GM21447 (cell line): ENCODE measurements around the gene TTC28.
"Not testable (repeated sequence)": the region's sequence is repeated elsewhere in the genome, so short reads cannot be mapped to it uniquely, and the experiment has no call there.

Experiments used
- ATAC-seq: cut with Tn5 transposase; IDR thresholded peaks from one replicate; pipeline ENCODE4 v1.9.1; 2021; ENCODE audit not compliant: unreplicated experiment

Gene TTC28

GRCh38 chr22:28366856-28367255, 312.8 kb downstream of the TTC28 start:
- no peak for ATAC-seq

DNA sequence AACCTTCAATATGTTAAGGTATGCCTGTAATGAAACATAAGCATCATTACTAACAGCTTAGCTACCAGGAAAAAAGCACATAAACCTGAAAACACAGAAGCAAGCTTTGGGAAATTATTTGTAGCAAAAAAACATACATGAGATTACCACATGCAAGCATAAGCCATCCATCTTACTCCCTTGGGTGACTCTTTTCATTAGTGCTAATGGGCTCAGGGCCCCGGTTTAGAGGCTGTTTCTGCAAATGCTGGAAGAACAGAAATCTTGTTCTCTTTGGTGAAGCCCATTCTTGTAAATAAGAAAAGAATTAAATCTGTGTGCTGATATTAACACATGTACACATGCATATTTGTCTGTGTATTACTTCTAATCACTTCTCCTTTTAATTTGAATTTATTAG, 314.3 kb downstream of the TTC28 start:
- no peak for ATAC-seq

GRCh38 chr22:28364105-28364504, 315.5 kb downstream of the TTC28 start:
- ATAC-seq: not testable (repeated sequence)

- no peak for ATAC-seq
These were observed 318.7 kb downstream of the TTC28 start for GRCh38 chr22:28360939-28361338.

DNA sequence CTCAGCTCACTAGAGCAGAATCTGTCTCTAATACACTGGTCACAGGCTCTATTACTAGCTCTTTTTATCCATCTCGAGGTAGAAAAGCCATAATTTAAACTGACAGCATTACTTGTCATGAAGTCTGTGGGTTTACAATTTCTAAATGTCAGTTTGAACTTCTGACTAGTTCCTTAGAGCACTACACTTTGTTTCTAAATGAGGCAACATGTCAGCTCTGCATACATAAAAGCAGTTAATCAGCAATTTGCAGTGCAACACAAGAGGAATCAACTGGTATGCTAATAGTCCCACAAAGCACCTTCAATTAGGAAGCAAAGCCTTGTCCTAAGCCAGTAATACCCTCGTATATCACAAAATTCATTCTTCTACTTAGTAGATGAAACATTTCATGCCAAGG, 321.3 kb downstream of the TTC28 start:
- ATAC-seq: no peak

DNA sequence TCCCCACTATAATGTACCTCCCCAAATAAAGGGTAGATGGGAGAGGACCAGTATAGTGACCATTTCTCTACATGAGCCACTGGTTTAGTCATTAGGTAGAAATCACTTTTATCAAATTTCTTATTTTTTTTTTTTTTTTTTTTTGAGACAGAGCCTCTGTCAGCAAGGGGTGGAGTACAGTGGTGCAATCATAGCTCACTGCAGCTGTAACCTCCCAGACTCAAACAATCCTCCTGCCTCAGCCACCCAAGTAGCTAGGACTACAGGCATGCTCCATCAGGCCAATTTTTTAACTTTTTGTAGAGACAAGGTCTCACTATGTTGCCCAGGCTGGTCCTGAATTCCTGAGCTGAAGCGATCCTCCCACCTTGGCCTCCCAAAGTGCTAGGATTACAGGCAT, 322.4 kb downstream of the TTC28 start:
- ATAC-seq: no peak

DNA sequence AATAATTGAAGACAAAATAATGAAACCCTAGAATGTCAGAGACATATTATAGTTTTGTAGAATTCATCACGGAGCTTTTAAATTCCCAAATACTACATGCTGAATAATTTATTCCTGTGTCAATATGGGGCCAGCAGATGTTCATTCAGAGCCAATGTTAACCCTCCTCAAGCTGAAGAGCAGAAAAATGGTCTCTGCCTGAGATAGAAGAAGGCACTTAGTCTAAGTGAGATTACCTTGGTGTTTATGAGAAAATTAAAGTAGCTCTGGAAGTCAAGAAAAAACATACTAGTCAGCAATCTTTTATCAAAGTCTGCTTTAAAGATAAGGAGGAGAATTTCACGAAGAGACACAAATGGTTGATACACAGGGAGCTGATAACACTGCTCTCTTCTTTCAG, 328.2 kb downstream of the TTC28 start:
- ATAC-seq: no peak

- ATAC-seq: no peak
These were observed 330.7 kb downstream of the TTC28 start for GRCh38 chr22:28348613-28349609.

DNA sequence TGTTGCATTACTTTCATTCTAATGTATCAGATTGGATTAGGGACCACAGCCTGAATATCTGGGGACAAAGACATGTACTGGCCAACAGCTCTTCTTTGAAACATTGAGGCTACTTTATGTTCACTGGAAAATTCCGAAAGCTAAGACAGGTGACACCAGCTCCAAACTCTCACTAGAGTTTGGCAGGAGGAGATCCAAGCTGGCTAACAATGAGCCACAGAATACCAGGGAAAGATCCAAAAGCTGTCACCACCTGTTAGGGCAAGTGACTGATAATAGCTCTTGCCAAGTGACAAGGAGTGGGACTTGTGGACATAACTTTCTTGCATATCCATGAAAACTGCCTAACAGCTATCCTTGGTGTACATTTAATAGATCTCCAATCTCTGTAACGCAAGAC, 333.3 kb downstream of the TTC28 start:
- no peak for ATAC-seq

DNA sequence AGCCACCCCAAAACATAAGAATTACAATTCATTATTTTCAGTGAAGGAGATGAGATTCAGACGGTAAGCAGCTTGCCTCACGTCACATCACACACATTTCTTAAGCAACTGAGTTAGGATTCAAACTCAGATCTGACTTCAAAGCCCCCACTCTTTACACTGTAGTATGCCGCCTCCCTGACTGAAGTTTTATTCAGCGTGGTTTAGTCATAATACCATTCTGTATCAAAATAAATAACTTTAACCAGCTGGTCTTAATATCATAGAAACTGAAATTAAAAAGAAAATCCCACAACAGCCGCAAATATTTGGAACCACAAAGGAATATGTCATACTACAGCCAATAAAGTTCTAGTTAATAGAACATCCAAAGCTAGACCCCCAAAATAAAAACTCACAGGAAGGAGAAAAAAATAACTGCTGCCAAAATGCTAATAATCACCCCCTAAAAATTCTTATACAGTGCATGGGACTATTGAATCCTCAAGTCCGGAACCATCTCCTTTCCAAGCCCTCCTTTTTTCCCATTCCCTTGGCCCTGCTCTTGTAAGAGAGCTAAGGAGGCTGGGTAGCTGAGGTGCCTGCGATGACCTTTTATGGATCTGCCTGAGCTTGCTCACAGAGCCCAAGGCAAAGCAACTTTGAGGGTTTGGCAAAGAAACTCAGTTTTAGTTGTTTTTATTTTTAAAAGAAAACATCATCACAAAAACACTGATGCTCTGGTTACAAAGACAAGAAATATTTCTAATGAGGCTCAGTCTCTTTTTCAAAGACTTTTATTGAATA, 334.5 kb downstream of the TTC28 start:
- no peak for ATAC-seq

DNA sequence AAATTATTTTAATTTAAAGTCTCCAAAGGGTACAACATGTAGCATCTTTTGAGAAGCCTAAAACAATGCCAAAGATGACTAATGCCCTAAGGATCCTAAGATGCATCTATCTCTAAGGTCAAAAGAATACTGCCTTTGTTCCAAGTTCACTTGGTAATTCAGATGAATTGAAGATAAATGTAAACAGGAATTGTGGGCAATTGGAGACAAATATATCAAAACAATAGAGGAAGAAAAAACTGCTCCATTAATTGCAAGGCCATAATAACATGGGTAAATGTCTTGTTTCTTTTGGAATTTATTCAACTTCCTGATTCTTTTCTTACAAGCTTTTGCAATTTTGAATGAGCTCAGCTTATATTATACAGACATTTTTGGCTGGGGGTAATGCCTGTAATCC, 338.6 kb downstream of the TTC28 start:
- no peak for ATAC-seq

DNA sequence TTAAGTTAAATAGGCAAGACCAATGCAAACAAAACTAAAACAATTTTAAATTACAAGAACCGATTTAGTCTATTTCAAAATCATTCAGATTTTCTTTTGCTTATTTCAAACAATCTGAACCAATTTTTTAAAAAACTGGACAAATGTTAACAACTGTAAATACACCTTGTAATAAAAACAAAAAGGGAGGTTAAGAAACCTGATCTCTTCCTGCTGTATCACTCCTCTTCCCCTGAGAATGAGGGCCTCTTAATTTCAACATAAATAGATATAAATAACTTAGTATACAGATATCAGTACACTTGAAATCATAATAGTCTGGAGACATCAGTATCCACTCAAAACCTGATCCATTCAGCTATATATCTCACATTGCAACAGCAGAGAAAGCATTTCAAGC, 346.6 kb downstream of the TTC28 start:
- no peak for ATAC-seq

- no peak for ATAC-seq
These were observed 347.2 kb downstream of the TTC28 start for GRCh38 chr22:28332410-28332809.

GRCh38 chr22:28331695-28332094, 347.9 kb downstream of the TTC28 start:
- no peak for ATAC-seq

- no peak for ATAC-seq
These were observed 350.2 kb downstream of the TTC28 start for GRCh38 chr22:28329186-28330073.

DNA sequence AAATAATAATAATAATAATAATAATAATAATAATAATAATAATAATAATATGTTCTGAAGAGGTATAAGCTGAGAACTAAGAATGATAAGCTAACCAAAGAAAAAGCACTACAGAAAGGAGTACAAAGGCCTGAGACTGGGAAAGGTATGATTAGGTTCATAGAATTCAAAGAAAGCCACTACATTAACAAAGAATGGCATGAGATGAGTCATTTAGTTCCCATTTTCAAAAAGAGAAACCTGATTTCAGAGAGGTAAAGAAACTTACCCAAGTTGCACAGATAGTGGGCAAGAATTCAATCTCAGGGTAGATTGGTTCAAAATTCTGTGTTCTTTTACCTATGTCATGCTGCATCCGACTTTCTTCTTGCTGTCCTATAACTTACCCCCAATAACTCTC, 350.9 kb downstream of the TTC28 start:
- ATAC-seq: no peak

DNA sequence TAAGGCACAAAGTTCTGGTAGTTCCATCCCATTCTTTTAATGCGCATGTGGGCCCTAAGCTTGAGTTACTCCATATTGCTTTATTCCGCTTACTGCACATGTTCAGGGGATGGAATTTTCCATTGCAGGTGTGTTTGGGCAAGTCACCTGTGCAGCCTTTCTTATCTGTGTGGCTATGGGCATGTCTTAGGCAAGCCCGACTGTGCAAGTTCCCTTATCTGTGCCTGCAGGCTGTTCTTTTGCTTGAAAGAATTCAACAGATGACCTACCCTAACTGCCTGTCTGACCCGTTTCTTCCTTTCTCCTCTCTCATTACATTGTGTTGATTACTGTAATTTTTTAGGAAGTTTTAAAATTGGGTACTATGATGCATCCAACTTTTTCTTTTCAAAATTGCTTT, 363.6 kb downstream of the TTC28 start:
- no peak for ATAC-seq

- ATAC-seq: no peak
These were observed 364.7 kb downstream of the TTC28 start for GRCh38 chr22:28314959-28315358.

DNA sequence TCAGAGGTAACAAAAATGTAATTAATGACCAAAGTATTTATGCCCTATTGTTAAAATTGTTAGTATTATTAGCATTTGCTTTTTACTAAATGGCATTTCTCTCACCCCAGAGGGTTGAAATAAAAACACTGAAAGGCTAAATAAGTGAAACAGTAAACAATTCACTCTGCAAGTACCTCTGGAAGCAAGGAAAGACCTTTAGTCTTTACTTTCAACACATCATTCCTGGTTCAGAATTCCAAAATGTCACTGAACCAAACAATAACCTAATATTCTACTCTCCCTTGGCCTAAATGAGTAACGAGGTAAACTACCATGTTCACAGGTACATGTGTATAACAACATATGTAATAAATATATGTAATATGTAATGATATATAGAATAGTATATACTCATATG, 369.3 kb downstream of the TTC28 start:
- ATAC-seq: no peak

DNA sequence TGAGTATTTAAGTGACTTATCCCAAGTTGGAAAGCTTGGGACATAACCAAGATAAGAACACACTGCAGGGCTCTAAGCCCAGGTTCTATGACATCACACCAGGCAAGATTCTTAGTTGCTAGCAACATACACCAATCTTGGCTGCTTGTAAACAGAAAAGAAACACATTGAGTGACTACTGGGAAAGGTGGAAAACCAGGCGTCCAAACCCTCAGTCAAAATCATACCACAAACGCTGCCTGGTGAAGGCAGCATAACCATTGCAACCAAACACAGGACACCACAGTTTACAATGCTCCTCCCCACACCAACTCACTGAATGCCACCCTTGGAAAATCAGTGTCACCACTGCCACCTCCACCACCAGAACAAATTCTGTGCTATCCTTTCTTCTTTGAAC, 379.9 kb downstream of the TTC28 start:
- ATAC-seq: no peak

- ATAC-seq: no peak
These were observed 380.3 kb downstream of the TTC28 start for GRCh38 chr22:28299309-28299708.
